HCT116 (cell line): ENCODE data around the gene PPDPF. TPM values are rescaled to one million over a fixed set of nuclear protein-coding genes. Genes with fewer than 3 reads are reported as not detected.

ENCODE experiments used
- ATAC-seq: fragments of 200-7000 bp; cut with Tn5 transposase; 2 replicates; pipeline ENCODE4 v1.9.1; 2020; ENCODE audit warnings: mild to moderate bottlenecking, moderate library complexity
- BruUV-seq: library from RNA; stranded (reverse); fragments of 400-500 nt; replicated peaks from 2 replicates; lab custom pipeline; 2021; lab: Mats Ljungman, UMichigan
- CTCF ChIA-PET: fragments of 300-600 bp; sonication (Branson Sonifier 250); formaldehyde crosslinking; loops from one replicate; lab custom pipeline; 2021; ENCODE audit warnings: antibody characterized with exemption; lab: Charles Lee
- POLR2A ChIA-PET: fragments of 300-600, 350-600 bp; sonication (Branson Sonifier 250); formaldehyde crosslinking; loops from one replicate; lab custom pipeline; 2021; ENCODE audit warnings: antibody characterized with exemption; lab: Charles Lee
- RAD21 ChIA-PET, 2 experiments: fragments of 300-600 bp; sonication (Branson Sonifier 250); formaldehyde crosslinking; loops; one replicate each; lab custom pipeline; 2023; ENCODE audit warnings: low total read pairs in 2 of 2; ENCODE audit not compliant: uncharacterized antibody in 2 of 2, unreplicated experiment in 2 of 2, low non-redundant PET in 1 of 2; lab: Charles Lee
- DNase-seq: peaks from one replicate; pipeline ENCODE4 v3.0.0-alpha.2; 2010; ENCODE audit warnings: low read depth, low spot score
- H2AFZ ChIP-seq: fragments of 200-600 bp; shearing (Covaris generic), sonication (generic); 2 replicates; pipeline ENCODE4 v1.6.1; 2017; ENCODE audit warnings: low read depth, mixed run types, mixed read lengths, antibody characterized with exemption, low read length; ENCODE audit not compliant: poor library complexity, severe bottlenecking
- H3K27ac ChIP-seq: 2 replicates; pipeline ENCODE4 v1.5.1; 2012; ENCODE audit warnings: low read depth, low read length
- H3K27me3 ChIP-seq: fragments of 200-600 bp; sonication (generic); 2 replicates; pipeline ENCODE4 v1.6.1; 2016; ENCODE audit warnings: mixed run types, low read length, mixed read lengths; ENCODE audit not compliant: insufficient read depth
- H3K36me3 ChIP-seq, 2 experiments: fragments of 200-500 bp in 1 of 2; fragments of 200-600 bp in 1 of 2; sonication (Bioruptor generic) in 1 of 2; sonication (generic) in 1 of 2; 2 replicates each; pipeline versions ENCODE4 v1.5.1 to v1.6.1; 2014 to 2016; ENCODE audit warnings: low read length in 2 of 2, inconsistent platforms in 1 of 2, mixed read lengths in 1 of 2, mixed run types in 1 of 2; ENCODE audit not compliant: insufficient read depth in 2 of 2, control insufficient read depth in 1 of 2
- H3K4me1 ChIP-seq, 2 experiments: fragments of 200-600 bp in 1 of 2; sonication (generic) in 1 of 2; 2 replicates each; pipeline versions ENCODE4 v1.5.1 to v1.6.1; 2012 to 2017; ENCODE audit warnings: low read length in 2 of 2, inconsistent platforms in 1 of 2, mild to moderate bottlenecking in 1 of 2, mixed read lengths in 1 of 2, mixed run types in 1 of 2, moderate library complexity in 1 of 2; ENCODE audit not compliant: insufficient read depth in 2 of 2, control insufficient read depth in 1 of 2
- H3K4me2 ChIP-seq: fragments of 200-600 bp; sonication (generic); 2 replicates; pipeline ENCODE4 v1.6.1; 2017; ENCODE audit warnings: mixed run types, low read length, mixed read lengths
- H3K4me3 ChIP-seq, 2 experiments: fragments of 200-600 bp in 1 of 2; sonication (generic) in 1 of 2; replicated peaks in 1 of 2; 2 replicates each; pipeline ENCODE4 v1.5.1; 2011 to 2016; ENCODE audit warnings: low read length in 2 of 2, control low read depth in 1 of 2, low read depth in 1 of 2, mild to moderate bottlenecking in 1 of 2, mixed read lengths in 1 of 2, mixed run types in 1 of 2
- H3K79me2 ChIP-seq: fragments of 200-600 bp; sonication (generic); 2 replicates; pipeline ENCODE4 v1.6.1; 2017; ENCODE audit warnings: mild to moderate bottlenecking, mixed run types, low read length, moderate library complexity, mixed read lengths; ENCODE audit not compliant: insufficient read depth
- H3K9ac ChIP-seq: fragments of 200-600 bp; sonication (generic); 2 replicates; pipeline ENCODE4 v1.6.1; 2016; ENCODE audit warnings: low read length, mixed read lengths
- H3K9me2 ChIP-seq: fragments of 200-600 bp; sonication (generic), shearing (Covaris generic); 2 replicates; pipeline ENCODE4 v1.6.1; 2017; ENCODE audit warnings: mixed run types, mild to moderate bottlenecking, moderate library complexity; ENCODE audit not compliant: insufficient read depth
- H3K9me3 ChIP-seq, 2 experiments: fragments of 200-500 bp in 1 of 2; fragments of 200-600 bp in 1 of 2; sonication (Bioruptor generic) in 1 of 2; sonication (generic) in 1 of 2; 2 replicates each; pipeline ENCODE4 v1.6.1; 2014 to 2017; ENCODE audit warnings: low read length in 2 of 2, mixed read lengths in 2 of 2, inconsistent platforms in 1 of 2, low read depth in 1 of 2, mild to moderate bottlenecking in 1 of 2, mixed run types in 1 of 2, moderate library complexity in 1 of 2; ENCODE audit not compliant: control insufficient read depth in 1 of 2, insufficient read depth in 1 of 2
- H4K20me1 ChIP-seq: fragments of 200-600 bp; sonication (generic), shearing (Covaris generic); 2 replicates; pipeline ENCODE4 v1.6.1; 2017; ENCODE audit warnings: mixed run types, mild to moderate bottlenecking, moderate library complexity; ENCODE audit not compliant: insufficient read depth
- ATF3 ChIP-seq: IDR thresholded peaks from 2 replicates; pipeline ENCODE4 v1.6.1; 2012
- EGR1 ChIP-seq: IDR thresholded peaks from 2 replicates; pipeline ENCODE4 v1.6.1; 2012; ENCODE audit warnings: low read depth
- EZH2 ChIP-seq: fragments of 200-600 bp; sonication (generic); IDR thresholded peaks from 2 replicates; pipeline ENCODE4 v1.6.1; 2017; ENCODE audit warnings: antibody characterized with exemption, mixed run types
- JUND ChIP-seq: IDR thresholded peaks from 2 replicates; pipeline ENCODE4 v1.6.1; 2012
- MAX ChIP-seq: IDR thresholded peaks from 2 replicates; pipeline ENCODE4 v1.6.1; 2012
- SIN3A ChIP-seq: IDR thresholded peaks from 2 replicates; pipeline ENCODE4 v1.6.1; 2012; ENCODE audit warnings: low read depth
- SRF ChIP-seq: IDR thresholded peaks from 2 replicates; pipeline ENCODE4 v1.6.1; 2012; ENCODE audit warnings: low read depth
- intact Hi-C: fragments of 100-400 bp; cut with micrococcal nuclease; formaldehyde crosslinking; loops from 2 replicates; pipeline ENCODE4 v1.10.0; 2022
- total RNA-seq: library from RNA; stranded (reverse); gene quantifications from one replicate; pipeline ENCODE4 v1.2.1, GENCODE V29; 2021; ENCODE audit not compliant: unreplicated experiment

PPDPF gene
- total RNA-seq, 1 experiment from 2014 or later: 346 TPM

GRCh38 chr20:63491078-63491477 lies 29.5 kb upstream of the PPDPF start:
- no peak overlapping the region for H3K4me2 ChIP-seq
- ChIA-PET RAD21 (no interaction called here), CTCF (no interaction called here)
- no peaks in the 10 kb centered on the region for H4K20me1 ChIP-seq
- H3K79me2 ChIP-seq: peaks cover 25% of the 10 kb centered on the region; the same call in 1 of the 2 replicates
- BruUV-seq: no TSS peak
- no peak for DNase-seq
- H2AFZ ChIP-seq: no peak overlapping the region
- no peaks in the 10 kb centered on the region for H3K9me2 ChIP-seq
- no peak for ATAC-seq
- TF ChIP-seq SIN3A (no peak), EGR1 (no peak), EZH2 (no peak), MAX (no peak)
- TF ChIP-seq, all 23 proteins: peak for 0
- Histone ChIP-seq H3K9ac (no peak overlapping the region), H3K36me3 (peaks cover 44 to 69% of the 10 kb centered on the region in 2 experiments), H3K4me3 (no peak overlapping the region), H3K4me1 (peaks cover 0 to 10% of the 10 kb centered on the region in 2 experiments; a peak in 1 of 4 replicates), H3K27me3 (no peaks in the 10 kb centered on the region), H3K27ac (no peak overlapping the region), H3K9me3 (no peaks in the 10 kb centered on the region)
- intact Hi-C loops: no loop called here
- POLR2A ChIA-PET: no interaction called here

- POLR2A ChIA-PET: no interaction called here
Measured at GRCh38 chr20:63491635-63492230, 28.8 kb upstream of the PPDPF start.

More at GRCh38 chr20:63491635-63492230, 28.8 kb upstream of the PPDPF start:
- H4K20me1 ChIP-seq: no peaks in the 10 kb centered on the region
- TF ChIP-seq SRF: no peak
- TF ChIP-seq JUND: no peak
- TF ChIP-seq ATF3: no peak
- no peak overlapping the region for H3K4me3 ChIP-seq
- ChIA-PET RAD21 (no interaction called here), CTCF (no interaction called here)
- H3K79me2 ChIP-seq: peaks cover 32% of the 10 kb centered on the region; the same call in 1 of the 2 replicates
- H3K9me3 ChIP-seq: no peaks in the 10 kb centered on the region
- H3K27ac ChIP-seq: no peak overlapping the region
- ATAC-seq: no peak
- no TSS peak for BruUV-seq
- no peaks in the 10 kb centered on the region for H3K27me3 ChIP-seq
- no peak for DNase-seq
- H3K36me3 ChIP-seq: peaks cover 44 to 75% of the 10 kb centered on the region in 2 experiments
- no peak overlapping the region for H2AFZ ChIP-seq
- peaks cover 3 to 12% of the 10 kb centered on the region in 2 experiments; a peak in 3 of 4 replicates for H3K4me1 ChIP-seq
- intact Hi-C loops: no loop called here
- no peak overlapping the region for H3K9ac ChIP-seq
- no peaks in the 10 kb centered on the region for H3K9me2 ChIP-seq
- no peak overlapping the region for H3K4me2 ChIP-seq
